SU-DHL-6 (cell line): ENCODE results near the gene EXOC3L4.

Source experiments
- EZH2phosphoT487 ChIP-seq: fragments of 200-600 bp; sonication (generic), shearing (Covaris generic); conservative IDR thresholded peaks from 2 replicates; pipeline ENCODE4 v1.6.1; 2018; ENCODE audit warnings: mild to moderate bottlenecking, antibody characterized with exemption, low read length, moderate library complexity, mixed read lengths
- TF ChIP-seq, protein P1 (sequence below): fragments of 200-600 bp; sonication (generic); IDR thresholded peaks from one replicate; pipeline ENCODE4 v1.5.1; 2017; ENCODE audit warnings: antibody characterized with exemption, mild to moderate bottlenecking, low read length, moderate library complexity; ENCODE audit not compliant: insufficient read depth, poor library complexity, severe bottlenecking

DNA sequence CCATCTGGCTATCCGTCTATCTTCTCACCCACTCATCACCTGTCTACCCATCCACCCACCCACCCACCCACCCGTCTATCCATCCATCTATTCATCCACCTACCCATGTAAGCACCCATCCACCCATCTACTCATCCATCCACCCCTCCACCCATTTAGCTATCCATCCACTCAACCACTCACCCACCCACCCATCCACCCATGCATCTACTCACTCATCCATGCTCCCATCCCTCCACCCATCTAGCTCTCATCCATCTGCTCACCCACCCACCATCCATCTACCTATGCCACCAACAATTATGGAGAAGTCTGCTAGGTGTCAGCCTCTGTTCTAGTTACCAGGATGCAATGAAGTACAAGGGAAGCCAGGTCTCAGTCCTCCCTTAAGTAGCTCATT is 39.9 kb downstream of the EXOC3L4 start:
- TF ChIP-seq, protein P1, sequence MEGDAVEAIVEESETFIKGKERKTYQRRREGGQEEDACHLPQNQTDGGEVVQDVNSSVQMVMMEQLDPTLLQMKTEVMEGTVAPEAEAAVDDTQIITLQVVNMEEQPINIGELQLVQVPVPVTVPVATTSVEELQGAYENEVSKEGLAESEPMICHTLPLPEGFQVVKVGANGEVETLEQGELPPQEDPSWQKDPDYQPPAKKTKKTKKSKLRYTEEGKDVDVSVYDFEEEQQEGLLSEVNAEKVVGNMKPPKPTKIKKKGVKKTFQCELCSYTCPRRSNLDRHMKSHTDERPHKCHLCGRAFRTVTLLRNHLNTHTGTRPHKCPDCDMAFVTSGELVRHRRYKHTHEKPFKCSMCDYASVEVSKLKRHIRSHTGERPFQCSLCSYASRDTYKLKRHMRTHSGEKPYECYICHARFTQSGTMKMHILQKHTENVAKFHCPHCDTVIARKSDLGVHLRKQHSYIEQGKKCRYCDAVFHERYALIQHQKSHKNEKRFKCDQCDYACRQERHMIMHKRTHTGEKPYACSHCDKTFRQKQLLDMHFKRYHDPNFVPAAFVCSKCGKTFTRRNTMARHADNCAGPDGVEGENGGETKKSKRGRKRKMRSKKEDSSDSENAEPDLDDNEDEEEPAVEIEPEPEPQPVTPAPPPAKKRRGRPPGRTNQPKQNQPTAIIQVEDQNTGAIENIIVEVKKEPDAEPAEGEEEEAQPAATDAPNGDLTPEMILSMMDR: no peak
- no peak for TF ChIP-seq EZH2phosphoT487
